Measurements from ENCODE around the gene SSR1. TPM values are rescaled to one million over a fixed set of nuclear protein-coding genes. Genes with fewer than 3 reads are reported as not detected.

The SSR1 gene
- total RNA-seq, 1 experiment from 2014 or later, result 115 TPM

GRCh38 chr6:7245668-7246393 is 67.2 kb downstream of the SSR1 start:
- intact Hi-C loops (cut with micrococcal nuclease; ENCODE audit: unreplicated experiment), result loop anchor here (10.0 kb wide), 1 partner anchor 101 kb away; no protein-coding TSS in a partner anchor
- TF ChIP-seq, protein P1, sequence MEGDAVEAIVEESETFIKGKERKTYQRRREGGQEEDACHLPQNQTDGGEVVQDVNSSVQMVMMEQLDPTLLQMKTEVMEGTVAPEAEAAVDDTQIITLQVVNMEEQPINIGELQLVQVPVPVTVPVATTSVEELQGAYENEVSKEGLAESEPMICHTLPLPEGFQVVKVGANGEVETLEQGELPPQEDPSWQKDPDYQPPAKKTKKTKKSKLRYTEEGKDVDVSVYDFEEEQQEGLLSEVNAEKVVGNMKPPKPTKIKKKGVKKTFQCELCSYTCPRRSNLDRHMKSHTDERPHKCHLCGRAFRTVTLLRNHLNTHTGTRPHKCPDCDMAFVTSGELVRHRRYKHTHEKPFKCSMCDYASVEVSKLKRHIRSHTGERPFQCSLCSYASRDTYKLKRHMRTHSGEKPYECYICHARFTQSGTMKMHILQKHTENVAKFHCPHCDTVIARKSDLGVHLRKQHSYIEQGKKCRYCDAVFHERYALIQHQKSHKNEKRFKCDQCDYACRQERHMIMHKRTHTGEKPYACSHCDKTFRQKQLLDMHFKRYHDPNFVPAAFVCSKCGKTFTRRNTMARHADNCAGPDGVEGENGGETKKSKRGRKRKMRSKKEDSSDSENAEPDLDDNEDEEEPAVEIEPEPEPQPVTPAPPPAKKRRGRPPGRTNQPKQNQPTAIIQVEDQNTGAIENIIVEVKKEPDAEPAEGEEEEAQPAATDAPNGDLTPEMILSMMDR (IDR thresholded peaks at IDR 0.05; ENCODE audit: unreplicated experiment), result no peak
- H3K9me3 Mint-ChIP-seq (ENCODE audit: low read depth, unreplicated experiment), result no peaks in the 10 kb centered on the region
- no peak overlapping the region for H3K27ac Mint-ChIP-seq (ENCODE audit: unreplicated experiment)
- no peak overlapping the region for H3K4me3 Mint-ChIP-seq (ENCODE audit: low read depth, unreplicated experiment)
- peaks cover 27% of the 10 kb centered on the region for H3K4me1 Mint-ChIP-seq (ENCODE audit: low read depth, unreplicated experiment)
- H3K27me3 Mint-ChIP-seq (ENCODE audit: unreplicated experiment), result no peaks in the 10 kb centered on the region
- CTCF ChIA-PET, result no interaction called here
- DNase-seq, result no peak
- peaks cover 28% of the 10 kb centered on the region for H3K36me3 Mint-ChIP-seq (ENCODE audit: insufficient read depth, unreplicated experiment)
- no TSS peak for BruUV-seq (replicated peaks)

DNA sequence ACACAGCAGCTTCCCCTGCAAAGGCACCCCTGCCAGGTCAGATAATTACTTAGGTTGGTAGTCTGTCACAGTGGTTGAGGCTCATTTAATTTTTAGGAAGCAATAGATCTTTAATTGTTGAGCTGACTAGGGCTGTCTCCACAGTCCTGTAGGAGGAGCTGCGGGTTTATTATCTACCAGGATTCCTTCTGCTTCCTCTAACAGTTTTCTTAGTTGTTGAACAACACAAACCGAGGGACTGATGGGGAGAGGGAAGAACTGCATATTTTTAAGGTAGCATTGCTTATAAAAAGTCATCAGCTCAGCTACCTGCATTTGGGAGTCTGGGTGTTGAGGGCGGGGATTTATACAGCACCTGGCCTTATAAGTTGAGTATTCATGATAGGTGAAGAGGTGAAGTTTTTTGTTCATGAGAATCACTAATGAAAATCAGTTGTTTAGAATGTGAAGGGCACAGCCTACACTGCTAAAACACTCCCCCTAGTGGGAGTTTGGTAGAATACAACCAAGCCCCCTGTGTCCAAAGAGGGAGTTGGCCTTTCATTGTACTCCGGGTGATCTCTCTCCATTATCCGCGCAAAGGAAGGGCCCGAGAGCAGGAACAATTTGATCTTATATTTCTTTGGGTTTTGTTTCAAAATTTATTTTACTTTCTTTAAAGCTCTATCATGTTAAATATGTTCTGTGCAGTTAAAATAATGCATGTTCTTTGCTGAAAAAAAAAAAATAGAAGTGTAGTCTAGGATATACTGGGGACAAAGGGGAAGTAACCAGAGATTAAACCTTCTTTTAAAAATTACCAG is 69.6 kb downstream of the SSR1 start:
- peaks cover 46% of the 10 kb centered on the region for H3K4me1 Mint-ChIP-seq (ENCODE audit: low read depth, unreplicated experiment)
- H3K27ac Mint-ChIP-seq (ENCODE audit: unreplicated experiment), result peak overlapping the region; percentile 69
- TF ChIP-seq, protein P1 (IDR thresholded peaks at IDR 0.05; ENCODE audit: unreplicated experiment), result peak; percentile 66
- H3K9me3 Mint-ChIP-seq (ENCODE audit: low read depth, unreplicated experiment), result no peaks in the 10 kb centered on the region
- no TSS peak for BruUV-seq (replicated peaks)
- H3K27me3 Mint-ChIP-seq (ENCODE audit: unreplicated experiment), result no peaks in the 10 kb centered on the region
- intact Hi-C loops (cut with micrococcal nuclease; ENCODE audit: unreplicated experiment), result loop anchor here (5.0 to 10.0 kb wide), 5 partner anchors 99 to 566 kb away; no protein-coding TSS in a partner anchor
- peak overlapping the region; percentile 11 for H3K4me3 Mint-ChIP-seq (ENCODE audit: low read depth, unreplicated experiment)
- H3K36me3 Mint-ChIP-seq (ENCODE audit: insufficient read depth, unreplicated experiment), result peaks cover 33% of the 10 kb centered on the region
- CTCF ChIA-PET, result interaction anchor here (0.8 to 1.6 kb wide), 3 partner anchors 519 to 531 kb away, joined by 3 to 6 read pairs (median 5); no protein-coding TSS in a partner anchor
- peak; percentile 50 for DNase-seq

- H3K27me3 Mint-ChIP-seq (ENCODE audit: unreplicated experiment), result no peaks in the 10 kb centered on the region
- no TSS peak for BruUV-seq (replicated peaks)
- intact Hi-C loops (cut with micrococcal nuclease; ENCODE audit: unreplicated experiment), result loop anchor here (5.0 to 10.0 kb wide), 5 partner anchors 98 to 566 kb away; no protein-coding TSS in a partner anchor
- H3K4me3 Mint-ChIP-seq (ENCODE audit: low read depth, unreplicated experiment), result peak overlapping the region; percentile 43
- TF ChIP-seq, protein P1 (IDR thresholded peaks at IDR 0.05; ENCODE audit: unreplicated experiment), result no peak
- H3K36me3 Mint-ChIP-seq (ENCODE audit: insufficient read depth, unreplicated experiment), result peaks cover 30% of the 10 kb centered on the region
- peaks cover 46% of the 10 kb centered on the region for H3K4me1 Mint-ChIP-seq (ENCODE audit: low read depth, unreplicated experiment)
- DNase-seq, result no peak
- CTCF ChIA-PET, result interaction anchor here (0.8 to 1.6 kb wide), 3 partner anchors 519 to 530 kb away, joined by 3 to 6 read pairs (median 5); no protein-coding TSS in a partner anchor
- no peaks in the 10 kb centered on the region for H3K9me3 Mint-ChIP-seq (ENCODE audit: low read depth, unreplicated experiment)
- H3K27ac Mint-ChIP-seq (ENCODE audit: unreplicated experiment), result peak overlapping the region; percentile 69
These were observed 70.2 kb downstream of the SSR1 start for GRCh38 chr6:7242835-7243178.

Measured in Calu3 (cell line).